COLO829 (cell line): ENCODE results near the gene WDR35.
"Not testable (repeated sequence)": the region's sequence is repeated elsewhere in the genome, so short reads cannot be mapped to it uniquely, and the experiment has no call there.

ENCODE experiments used
- DNase-seq: peaks from one replicate; pipeline ENCODE4 v3.0.0; 2012; ENCODE audit warnings: low spot score

Gene WDR35

DNA sequence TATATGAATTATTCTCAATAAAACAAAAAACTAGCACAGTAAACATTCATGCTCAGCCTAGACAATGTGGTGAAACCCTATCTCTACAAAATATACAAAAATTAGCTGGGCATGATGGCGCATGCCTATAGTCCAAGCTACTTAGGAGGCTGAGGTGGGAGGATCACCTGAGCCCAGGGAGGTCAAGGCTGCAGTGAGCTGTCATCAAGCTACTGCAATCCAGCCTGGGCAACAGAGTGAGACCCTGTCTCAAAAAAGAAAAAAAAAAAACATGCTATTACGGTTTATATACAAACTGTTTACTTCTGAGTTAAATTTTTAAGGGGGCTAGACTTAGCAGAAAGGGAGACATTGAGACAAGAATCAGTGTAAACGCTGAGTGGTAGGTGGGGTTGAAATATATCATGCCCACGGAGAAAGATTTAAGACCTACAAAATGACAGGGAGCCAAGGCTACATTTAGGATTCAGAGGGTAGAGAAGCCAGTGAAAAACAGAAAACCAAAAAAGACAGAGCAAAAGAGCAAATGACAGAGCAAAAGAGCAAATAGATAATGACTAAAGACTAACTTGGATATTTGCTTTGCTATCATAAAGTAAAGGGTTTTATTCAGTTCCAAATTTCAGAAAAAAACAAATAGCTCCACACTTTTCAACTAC, 95.6 kb downstream of the WDR35 start:
- DNase-seq: no peak

DNA sequence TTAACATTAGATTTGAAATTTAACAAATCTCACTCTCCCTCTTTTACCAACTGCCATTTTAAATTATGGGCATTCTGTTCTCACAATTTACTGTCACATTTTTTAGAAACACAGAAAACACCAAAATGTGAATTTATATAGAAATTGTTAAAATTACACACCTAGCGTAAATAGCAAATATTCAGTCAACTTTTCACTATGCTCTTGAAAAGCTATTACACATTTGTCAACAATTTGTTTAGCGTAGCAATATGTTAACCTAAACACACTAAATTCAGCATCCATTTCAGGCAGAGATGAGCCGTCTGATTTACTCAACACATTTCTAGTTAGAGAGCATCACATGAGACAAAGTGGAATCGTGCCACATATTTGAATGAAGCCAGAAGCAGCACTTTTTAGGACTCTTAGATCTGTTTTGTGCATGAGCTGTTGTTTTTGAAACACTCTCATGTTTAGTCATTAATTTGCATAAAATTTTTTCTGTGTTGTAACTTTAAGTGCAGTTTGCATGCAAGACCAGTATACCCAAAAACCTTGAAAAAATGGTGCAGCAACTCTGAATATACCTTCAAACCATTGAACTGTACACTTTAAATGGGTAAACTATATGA, 96.3 kb downstream of the WDR35 start:
- no peak for DNase-seq

DNA sequence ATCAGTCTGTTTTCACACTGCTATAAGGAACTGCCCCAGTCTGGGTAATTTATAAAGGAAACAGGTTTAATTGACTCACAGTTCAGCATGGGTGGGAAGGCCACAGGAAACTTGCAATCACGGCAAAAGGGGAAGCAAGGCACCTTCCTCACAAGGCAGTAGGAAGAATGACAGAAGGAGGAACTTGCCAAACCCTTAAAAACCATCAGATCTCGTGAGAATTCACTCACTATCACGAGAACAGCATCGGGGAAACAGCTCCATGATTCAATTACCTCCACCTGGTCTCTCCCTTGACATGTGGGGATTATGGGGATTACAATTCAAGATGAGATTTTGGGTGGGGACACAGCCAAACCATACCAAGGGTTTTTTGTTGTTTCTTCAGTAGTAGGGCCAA, 97.9 kb downstream of the WDR35 start:
- not testable (repeated sequence) for DNase-seq

DNA sequence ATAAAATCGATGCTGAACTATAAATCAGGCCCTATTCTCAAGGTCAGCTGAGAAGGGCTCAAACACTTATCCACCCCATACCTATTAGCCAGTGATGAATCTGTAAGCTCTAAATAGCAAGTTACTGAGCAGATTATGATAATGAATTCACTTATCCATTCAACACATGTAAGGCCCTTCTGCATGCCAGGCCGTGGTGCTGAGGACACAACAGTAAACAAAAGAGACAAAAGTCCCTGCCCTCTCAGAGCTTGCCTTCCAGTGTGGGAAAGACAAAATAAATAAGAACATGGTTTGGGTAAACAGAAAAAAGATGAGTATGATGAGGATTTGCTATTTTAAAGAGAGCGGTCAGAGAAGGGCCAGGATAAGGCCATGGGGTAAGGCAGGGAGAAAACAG, 99.8 kb downstream of the WDR35 start:
- DNase-seq: no peak

DNA sequence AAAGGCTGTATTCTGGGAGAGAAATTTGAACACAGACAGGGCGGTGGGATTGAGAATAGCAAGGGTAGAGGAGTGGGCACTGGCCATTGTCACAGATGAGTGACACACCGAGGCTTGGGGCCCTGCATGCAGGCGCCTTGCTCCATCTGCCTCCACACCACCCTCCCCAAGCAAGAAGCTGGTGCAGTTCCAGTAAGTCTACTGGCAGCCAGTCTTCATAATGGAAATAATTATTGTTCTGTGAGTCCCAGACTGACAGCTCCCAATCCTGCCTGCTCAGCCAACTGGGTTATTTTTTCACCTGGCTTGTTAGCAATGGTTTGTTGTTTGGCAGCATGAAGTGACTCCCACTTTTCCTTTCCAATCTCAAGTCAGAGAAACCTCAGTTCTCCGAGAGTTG, 101.1 kb downstream of the WDR35 start:
- no peak for DNase-seq

DNA sequence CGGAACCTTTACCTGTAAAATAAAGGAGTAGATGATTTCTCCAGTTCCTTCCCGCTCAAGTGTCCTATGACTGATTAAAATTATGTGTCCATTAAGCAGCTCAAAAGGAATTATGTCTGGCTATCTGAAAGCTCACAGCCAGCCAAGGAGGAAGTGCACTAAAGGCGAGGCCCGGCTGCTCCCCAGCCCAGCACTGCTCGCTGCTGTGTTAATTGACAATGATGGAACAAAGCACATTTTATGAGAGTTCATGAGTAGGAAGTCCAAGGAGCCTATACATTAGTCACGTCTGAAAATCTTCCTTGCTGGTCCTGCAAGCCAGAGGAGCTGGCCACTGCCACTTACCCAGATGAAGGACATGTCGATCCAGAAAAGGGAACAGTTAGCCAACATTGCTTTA, 102.4 kb downstream of the WDR35 start:
- DNase-seq: no peak

DNA sequence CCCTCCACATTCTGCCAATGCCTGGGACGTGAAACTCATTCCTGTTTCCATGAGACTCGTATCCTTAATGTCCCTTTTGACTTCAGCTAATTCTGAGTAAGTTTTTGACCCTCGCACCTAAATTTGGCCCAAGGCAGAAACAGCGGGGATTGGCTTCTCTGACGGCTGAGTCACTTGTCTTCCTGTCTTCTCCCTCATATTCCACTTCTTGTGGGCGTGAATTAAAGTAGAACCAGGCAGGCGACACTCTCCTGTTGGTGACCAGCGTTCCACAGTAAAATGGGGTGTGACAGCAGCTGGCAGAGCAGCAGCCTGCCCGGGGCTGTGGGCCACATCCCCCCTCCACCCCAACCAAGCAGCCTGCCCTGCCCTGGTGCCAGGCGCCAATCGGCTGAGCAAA, 103.6 kb downstream of the WDR35 start:
- DNase-seq: no peak

DNA sequence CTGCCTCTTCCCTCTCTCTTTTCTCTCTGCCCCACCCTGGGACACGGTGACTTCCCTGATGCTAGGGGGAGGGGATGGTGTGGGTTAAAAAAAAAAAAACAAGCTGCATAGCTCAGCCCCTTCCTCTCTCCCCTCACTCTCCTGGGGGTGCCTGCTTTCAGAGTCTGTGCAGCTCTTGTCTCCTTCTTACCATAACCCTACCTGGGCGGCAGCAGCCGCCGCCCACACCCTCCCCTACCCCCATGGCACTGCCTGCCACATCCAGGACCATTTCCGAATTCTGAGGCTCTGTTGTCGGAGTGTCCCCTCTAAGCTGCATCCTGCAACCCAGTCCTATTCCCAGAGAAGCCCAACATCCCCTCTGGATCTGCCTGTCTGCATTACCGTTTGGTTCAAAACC, 104.1 kb downstream of the WDR35 start:
- no peak for DNase-seq

DNA sequence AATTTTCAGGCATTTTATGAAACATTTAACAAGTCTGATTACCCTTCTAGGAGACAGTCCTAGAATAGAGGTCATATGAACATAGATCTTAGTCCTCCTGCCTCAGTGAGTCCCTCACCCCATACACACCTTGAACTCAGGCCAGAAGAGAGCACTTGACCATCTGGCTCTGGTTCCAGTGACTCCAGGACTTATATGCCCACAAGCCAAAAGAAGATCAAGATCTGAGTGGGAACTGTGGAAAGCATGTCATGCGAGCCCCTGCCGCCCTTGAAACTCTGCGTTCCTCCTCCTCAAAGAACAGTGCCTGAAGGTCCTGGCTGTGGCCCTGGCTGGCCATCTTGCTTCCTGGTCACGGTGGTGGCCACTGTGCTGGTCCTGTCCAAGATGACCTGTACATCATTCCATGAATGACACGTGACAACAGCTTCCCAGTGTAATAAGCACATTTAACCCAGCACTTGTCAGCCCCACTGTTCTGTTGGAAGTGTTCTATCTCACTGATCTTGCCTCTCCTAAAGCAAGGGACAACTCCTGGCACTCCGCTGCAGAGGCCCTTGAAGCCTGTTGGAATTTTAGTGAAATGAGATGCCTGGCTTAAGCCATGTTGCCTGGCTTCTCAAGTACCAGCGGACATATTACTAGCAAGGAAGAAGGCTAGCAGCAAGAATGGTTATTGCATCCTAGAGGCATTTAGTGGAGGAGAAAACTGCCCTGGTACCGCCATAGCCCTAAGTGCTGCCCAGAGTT, 105.8 kb downstream of the WDR35 start:
- DNase-seq: no peak

DNA sequence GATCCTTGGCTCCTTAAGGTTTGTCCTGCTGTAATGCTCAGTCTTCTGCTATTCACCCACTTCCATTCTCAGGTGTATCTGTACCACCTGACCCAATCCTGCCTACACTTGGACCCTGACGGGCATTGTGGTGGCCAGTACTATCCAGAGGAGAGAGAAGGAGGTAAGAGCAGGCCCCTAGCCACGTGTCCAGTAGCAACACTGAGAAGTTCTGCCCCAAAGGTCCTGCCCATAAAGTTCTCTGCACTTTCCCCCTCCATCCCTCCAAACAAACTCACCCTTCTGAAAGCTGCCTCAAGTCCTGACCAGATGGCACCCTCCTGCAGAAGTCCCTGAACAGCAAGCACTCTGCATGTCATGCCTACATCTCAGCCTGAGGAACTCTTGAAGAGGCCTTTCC, 106.4 kb downstream of the WDR35 start:
- DNase-seq: no peak

DNA sequence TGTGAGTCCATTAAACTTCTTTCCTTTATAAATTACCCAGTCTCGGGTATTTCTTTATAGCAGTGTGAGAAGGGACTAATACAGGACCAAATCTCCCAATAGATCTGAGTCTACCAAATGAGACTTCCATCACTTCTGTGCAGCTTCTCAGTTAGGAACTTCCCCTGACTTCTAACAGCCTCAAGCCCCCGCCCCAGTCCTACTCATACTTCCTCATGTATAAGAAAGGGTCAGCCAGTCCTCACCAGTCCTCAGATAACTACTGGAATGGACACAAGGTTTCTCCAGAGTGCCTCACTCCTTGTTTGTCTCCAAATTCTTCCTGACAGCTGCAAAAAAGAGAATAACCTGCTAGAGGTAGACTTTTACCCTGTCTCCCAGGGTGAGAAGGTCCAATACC, 107.6 kb downstream of the WDR35 start:
- DNase-seq: no peak

DNA sequence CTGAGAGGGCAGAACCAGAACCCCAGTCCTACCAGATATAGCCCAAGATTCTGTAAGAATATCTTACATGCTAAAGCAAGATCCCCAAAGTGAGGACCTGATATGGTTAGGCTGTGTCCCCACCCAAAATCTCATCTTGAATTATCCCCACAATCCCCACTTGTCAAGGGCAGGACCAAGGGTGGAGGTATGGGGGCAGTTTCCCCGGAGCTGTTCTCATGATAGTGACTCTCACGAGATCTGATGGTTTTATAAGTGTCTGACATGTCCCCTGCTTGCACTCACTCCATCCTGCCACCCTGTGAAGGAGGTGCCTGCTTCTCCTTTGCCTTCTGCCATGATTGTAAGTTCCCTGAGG, 108.0 kb downstream of the WDR35 start:
- no peak for DNase-seq

DNA sequence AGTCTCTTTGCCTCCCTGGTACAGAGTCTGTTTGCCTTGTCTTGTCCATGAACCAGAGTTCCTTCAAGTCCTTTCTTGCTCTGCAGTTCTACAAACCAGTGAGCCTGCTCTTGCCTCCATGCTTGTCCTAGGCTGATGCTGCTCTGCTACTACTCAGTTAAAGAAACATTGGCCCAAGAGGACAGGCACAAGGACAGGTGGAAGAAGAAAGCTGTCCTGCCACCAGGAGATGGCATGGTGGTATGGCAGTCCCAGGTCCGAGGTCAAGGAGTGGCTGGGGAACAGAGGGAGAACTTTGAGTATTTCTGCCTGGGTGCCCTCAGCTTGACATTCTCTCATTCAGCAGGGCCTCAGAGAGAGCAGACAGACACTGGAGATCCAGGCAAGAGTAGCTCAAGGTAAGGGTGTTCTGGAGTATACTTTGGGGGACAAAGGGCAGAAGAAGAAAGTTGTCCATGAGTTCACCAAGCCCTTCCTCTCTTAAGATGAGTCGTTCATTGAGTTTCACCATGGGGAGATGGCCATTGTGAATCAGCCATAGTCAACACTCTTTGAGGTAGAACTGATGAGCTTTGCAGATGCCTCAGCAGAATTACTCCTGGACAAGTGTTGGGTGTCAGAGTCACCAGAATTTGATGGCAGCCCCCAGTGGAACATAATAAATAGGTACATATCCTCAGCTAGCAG, 108.5 kb downstream of the WDR35 start:
- DNase-seq: no peak

DNA sequence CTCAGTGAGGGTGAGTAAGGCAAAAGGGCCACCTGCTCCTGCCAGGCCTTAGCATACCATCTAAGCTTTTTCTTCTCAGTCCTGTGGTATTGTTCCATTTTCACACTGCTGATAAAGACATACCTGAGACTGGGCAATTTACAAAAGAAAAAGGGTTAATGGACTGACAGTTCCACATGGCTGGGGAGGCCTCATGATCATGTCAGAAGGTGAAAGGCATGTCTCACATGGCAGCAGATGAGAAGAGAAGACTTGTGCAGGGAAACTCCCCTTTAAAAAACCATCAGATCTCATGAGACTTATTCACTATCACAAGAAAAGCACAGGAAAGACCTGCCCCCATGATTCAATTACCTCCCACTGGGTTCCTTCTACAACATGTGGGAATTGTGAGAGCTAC, 109.7 kb downstream of the WDR35 start:
- not testable (repeated sequence) for DNase-seq

DNA sequence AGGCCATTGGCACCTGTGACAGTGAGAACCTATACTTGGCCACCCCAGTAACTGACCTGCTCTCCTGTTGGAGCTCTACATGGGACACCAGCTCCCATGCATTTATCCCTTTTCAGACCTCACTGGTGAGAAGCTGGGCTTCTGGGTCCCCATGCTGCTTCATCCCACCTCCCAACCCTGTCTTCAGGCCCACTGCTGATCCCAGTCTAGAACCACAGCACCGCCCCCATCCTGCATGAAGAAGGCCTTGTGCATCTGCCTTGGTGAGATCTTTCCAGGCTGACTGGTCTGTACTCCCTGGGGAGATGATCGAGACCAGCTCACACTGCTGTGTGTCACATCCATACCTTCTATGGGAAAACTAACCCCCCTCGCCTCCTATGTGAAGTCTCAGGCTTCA, 110.8 kb downstream of the WDR35 start:
- DNase-seq: no peak

DNA sequence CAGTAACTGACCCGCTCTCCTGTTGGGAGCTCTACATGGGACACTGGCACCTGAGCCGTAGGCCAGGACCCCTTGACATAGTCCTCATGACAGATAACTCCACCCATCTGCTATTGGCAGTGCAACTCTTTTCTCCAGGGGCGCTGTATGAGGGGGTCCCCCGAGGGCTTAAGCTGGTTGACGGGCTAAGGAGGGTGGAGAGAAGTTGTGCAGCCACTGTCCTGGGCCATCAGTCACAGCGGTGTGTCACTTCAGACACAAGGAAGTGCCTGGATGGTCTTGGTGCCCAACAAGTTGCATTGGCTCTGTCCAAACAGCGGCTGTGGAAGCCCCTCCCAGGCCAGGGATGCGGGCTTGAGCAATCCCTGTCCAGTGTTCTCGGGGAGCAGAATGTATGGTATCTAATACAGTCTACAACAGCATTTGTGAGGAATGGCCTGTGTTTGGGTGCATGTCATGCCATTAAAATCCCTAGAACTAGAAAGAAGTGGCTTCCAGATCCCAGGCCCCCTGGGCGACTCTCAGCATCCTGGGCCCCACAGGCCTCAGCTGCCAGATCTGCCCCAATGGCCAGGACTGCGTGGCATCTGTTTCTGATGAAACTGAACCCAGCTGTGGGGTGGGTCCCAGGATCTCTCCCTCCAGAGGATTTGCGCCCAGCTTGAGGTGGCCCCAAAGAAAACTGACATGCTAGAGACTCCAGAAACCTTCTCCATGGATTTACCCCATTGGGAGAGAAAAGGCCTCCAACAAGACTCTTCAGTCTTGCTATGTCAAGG, 111.4 kb downstream of the WDR35 start:
- DNase-seq: no peak

DNA sequence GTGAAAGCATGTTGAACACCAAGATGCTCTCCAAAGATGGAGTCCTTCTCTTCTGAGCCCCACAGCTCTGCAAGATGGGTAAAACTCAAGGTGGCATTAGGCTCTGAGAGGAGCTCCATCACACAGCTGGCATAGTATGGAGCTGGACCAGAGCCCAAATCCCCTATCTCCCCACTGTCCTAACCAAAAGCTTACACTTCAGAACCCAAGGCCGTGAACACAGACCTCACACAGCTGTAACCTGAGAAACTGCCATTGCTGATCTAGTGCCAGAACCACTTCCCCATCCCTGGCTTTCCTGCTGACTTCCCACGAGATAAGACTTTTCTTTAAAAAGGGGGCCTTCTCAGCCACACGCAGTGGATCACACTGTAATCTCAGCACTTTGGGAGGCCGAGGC, 113.2 kb downstream of the WDR35 start:
- no peak for DNase-seq

DNA sequence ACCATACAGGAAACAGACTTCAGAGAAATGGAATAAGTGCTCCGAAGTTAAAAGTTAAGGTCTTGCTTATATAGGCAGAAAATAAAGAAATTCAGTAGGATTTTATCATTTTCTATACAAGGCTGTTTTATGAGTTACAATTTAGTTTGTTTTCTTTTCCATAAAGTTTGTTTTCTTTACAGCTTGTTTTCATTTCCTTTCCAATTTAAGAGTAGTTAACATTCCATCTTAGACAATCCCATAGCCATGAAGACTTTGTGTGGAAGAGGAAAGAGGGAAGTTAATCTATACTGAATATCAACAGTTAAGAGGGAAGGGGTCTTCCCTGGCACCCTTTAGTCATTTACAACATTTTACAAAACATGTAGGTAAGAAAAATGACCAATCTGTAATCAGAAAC, 114.6 kb downstream of the WDR35 start:
- no peak for DNase-seq

DNA sequence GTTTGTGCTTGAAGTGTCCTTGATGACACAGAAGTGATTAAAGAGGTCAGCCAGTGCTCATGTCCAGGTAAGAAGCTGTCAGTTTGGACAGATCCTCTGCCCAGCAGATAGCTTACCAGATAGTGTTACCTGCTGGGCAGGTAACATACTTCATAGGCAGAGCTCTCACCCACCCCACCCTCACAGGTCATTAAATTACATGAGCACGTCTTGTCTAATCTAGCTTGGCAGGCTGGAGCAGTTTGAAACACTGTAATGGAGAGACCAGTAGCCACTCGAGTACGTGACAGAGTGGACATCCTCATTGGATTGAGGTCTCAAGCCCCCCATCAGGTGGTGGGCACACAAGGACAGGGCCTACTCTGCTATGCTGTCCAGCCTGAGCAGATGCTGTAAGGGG, 115.2 kb downstream of the WDR35 start:
- DNase-seq: no peak

DNA sequence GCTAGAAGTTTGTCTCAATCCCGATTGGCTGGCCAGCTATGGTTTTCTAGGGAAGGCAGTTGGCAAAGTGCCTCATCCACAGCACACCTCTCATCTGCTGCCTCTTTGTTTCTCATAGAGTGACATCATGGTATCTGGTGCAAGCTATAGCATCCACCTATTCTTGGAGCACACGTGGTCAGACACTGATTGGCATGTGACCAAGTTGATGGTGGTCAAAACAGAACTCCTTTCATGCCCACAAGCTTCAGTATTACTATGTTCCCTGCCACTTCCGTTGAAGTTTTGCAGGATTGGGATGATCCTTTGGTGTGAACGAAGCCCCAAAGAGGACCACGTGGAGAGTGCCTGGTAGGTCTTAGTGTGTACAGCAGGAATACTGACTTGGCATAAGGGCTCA, 116.9 kb downstream of the WDR35 start:
- peak; percentile 44 for DNase-seq

DNA sequence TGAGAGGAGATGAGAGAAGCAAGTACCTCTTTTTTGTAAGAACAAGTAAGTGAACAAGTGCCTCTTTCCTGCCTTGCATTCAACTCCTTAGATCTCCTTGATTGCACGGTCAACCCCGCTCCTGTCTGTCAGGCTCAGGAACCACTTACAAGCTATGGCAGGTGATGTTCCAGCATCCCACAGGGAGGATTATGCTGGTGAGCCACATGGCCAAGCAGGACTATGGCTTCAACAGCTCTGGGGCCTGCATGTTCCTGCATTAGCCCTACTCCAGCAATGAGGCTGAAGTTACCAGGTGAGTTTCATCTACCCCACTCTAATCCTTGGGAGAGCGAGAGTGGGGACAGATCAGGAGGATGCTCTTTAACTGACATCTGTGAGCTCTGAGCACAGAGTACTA, 117.6 kb downstream of the WDR35 start:
- DNase-seq: no peak

DNA sequence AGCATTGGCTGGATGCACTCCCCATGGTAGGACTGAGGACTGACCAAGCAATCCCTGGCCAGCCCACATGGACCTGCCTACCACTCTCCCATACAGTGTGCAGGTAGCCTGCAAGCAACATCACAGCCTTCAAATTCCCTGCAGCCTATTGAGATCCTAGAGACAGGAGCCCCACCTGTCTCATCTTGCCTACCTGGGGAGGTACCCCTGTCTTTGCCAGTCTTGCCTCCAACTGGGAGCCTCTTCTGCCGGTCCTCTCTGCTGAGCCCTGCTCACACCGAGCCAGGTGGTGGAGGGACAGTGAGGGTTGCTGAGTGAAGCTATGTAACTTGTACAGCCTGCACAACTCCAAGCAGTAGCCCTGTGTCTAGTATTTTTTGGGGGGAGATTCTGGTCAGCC, 118.1 kb downstream of the WDR35 start:
- no peak for DNase-seq
